Hematopoietic multipotent progenitor cell (in vitro differentiated cells): ENCODE data around the gene IMPDH1. TPM values are rescaled to one million over a fixed set of nuclear protein-coding genes. Genes with fewer than 3 reads are reported as not detected.
A peak's percentile ranks its signal among the peaks of the same experiment; 100 is the strongest.
"Not testable (repeated sequence)": the region's sequence is repeated elsewhere in the genome, so short reads cannot be mapped to it uniquely, and the experiment has no call there.

ENCODE experiments used
- DNase-seq, 3 donors: peaks; one replicate each; pipeline ENCODE4 v3.0.0-alpha.2; 2011 to 2015; ENCODE audit warnings: low read depth in 2 of 3, low spot score in 2 of 3
- total RNA-seq: library from RNA; depleted of rRNA; stranded (reverse); fragments of >200 nt; gene quantifications from one replicate; pipeline ENCODE4 v1.2.3, GENCODE V29; 2012

IMPDH1 gene
- total RNA-seq, result 57.9 TPM

DNA sequence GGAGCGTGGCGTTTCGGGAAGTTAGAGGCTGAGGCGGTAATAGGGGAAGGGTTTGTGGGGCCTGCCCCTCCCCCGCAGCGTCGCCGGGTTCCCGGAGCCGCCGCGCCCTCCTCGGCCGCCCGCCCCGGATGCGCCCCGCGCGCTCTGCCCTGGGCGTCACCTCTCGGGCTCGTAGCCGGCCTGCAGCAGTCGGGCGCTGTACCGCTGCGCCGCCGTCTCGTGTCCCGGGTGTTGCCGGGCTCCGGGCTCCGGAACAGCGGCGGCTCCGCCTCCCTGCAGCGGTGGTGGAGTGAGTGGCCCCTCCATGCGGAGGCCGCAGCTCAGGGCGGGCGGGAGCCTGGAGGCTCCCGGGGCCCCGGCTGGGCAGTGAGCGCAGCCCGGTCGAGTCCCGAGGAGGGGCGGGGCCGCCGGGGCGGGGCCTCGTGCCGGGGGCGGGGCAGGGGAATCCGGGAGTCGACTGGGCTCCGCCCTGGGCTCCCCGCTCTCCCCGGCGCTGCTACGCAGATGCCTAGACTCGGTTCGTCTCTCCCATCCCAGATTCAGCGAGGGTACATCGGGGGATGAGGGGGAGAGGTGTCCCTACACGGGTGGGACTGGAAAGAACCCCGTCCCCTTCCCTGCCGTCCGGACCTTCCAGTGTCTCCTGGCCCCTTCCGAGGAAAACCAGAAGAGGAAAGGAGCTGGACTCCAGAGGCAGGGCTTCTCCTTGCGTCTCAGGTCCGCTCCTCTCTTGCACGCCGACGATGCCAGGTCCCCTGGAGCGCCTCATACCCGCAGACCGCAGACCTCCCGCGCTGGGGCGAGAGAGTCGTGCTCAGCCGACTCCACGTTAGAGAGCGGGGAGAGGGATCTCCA lies at the start of gene IMPDH1:
Gene IMPDH1 (minus strand): TSS at position 387 of the 855 bp plus-strand sequence. CDS start 81 bp downstream, at position 306.
- DNase-seq, result peak; percentile 66 to 70 (median 66)

DNA sequence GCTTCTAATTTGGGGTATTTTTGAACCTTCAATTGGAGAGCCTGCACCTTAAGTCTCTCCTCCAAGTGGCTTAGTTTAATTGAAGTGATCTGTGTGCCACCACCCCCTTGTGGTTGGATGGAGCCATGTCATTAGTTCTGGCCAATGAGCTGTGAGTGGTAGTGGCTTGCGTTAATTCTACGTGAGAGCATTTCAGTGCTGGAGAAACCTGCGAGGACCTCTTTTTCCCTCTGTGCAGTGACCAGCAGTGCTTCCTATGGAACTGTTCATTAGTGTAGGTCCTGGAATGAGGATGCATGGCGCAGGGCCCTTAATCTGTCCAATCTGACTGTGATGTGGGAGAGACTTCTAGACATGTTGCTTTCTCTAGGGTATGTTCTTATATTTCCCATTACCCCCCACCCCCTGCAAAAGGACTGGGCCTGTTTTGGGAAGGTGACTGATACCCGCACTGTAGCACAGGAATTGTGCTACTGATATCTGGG lies 49.7 kb upstream of the IMPDH1 start:
- peak in 2 of 3 donors; percentile 73 to 86 for DNase-seq

DNA sequence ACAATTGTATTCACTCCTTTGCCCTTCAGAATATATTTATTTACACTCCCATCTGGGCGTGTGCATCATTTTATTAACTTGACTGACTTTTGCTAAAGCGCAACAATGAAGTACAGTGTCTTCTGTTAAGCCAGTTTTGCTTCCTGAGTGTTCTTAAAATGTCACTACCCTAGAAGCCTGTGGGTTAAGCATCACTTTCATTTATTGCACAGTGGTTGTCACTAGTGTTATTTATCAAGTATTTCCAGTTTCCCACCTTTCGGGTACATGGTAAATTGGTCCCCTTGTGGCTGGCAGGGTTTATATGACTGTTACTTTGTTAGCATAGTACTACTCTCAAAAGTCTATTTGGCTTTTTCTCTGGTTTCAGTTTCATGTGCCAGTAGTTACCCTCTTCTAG lies 49.2 kb upstream of the IMPDH1 start:
- no peak for DNase-seq

DNA sequence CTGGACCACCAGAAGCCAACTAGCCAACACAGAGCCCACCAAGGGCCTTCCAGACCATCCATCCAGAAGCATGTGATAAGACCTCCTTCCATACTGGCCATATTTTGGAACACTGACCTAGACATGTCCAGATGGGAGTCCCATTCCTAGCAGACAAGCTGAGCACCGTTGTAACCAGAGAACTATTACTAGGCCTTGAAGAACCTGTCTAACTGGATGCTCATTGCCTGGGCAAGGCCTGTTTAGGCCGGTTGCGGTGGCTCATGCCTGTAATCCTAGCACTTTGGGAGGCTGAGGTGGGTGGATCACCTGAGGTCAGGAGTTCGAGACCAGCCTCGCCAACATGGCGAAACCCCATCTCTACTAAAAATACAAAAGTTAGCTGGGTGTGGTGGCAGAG lies 47.6 kb upstream of the IMPDH1 start:
- DNase-seq, result not testable (repeated sequence)

DNA sequence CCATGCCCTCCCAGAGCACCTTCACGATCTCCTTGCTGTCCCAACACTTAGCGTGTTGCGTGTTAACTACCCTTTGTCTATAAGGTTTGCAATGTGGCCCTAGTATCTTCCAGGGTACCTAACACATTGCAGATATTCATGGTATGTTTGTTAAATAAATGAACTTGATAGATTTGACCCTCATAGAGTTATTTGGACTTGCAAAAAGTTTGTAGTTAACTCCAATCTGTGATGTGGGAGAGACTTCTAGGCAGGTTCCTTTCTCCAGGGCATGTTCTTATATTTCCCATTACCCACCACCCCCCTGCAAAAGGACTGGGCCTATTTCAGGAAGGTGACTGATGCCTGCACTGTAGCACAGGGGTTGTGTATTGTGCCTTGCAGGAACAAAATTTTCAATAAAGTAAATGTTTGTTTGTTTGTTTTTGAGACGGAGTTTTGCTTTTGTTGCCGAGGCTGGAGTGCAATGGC lies 46.5 kb upstream of the IMPDH1 start:
- DNase-seq, result no peak

DNA sequence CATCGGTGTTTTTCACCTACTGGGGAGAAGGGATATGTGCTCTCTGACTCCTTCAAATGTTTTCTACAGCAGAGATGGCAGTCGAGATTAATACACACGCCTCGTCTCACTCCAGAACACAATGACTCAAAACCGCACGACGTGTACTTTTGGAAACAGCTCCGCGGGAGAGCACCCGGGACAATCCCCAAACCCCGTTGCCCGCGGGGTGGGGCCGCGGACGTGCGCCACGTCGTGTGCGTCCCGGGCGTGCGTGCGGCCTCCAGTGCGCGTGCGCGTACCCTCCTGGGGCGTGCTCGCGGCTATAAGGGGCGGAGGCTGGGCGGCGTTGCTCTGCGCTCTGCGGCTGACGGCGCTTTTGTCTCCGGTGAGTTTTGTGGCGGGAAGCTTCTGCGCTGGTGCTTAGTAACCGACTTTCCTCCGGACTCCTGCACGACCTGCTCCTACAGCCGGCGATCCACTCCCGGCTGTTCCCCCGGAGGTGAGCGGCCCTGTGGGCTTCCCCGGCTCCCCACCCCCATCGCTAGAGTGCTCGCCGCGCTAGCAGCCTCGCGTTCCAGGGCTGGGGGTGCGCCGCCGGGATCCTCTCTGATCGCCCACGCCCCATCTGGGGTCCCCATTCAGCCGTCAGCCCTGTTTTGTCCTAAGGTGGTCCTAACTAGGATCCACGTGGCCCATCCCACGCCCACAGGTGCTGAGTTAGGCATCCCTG lies 45.9 kb upstream of the IMPDH1 start, which contains the start of gene HILPDA:
Gene HILPDA (plus strand): TSS at position 336 of the 712 bp plus-strand sequence. CDS start 1,391 bp downstream, outside the sequence.
- peak; percentile 88 to 92 (median 92) for DNase-seq

DNA sequence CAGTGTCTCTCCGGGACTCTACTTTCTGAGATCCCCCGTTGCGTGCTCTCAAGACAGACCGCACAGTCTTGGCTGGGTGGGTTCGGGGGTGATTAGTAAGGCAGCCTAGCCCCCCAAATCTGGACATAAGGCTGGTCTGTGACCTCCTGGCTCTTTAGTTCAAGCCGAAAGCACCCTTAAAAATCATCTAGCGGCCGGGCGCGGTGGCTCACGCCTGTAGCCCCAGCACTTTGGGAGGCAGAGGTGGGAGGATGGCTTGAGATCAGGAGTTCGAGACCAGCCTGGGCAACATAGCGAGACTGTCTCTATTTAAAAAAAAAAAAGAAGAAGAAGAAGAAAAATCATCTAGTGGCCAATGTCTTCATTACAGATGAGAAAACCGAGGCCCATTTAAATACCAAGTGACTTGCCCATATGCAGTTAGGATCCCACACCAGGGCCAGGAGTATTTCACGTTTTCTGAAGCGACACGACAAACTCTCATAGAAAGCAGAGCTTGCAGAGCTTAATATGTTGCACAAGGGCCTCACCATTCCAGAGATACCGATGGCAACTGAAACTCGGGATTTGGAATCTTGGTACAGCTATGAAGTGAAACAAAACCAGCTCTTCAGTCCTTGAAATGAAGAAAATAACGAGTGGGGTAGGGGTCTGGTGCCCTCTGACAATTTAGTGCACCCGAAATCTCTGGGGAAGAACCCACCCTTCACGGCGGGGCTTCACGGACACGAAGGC lies 45.2 kb upstream of the IMPDH1 start:
- peak in 1 of 3 donors; percentile 22 for DNase-seq

DNA sequence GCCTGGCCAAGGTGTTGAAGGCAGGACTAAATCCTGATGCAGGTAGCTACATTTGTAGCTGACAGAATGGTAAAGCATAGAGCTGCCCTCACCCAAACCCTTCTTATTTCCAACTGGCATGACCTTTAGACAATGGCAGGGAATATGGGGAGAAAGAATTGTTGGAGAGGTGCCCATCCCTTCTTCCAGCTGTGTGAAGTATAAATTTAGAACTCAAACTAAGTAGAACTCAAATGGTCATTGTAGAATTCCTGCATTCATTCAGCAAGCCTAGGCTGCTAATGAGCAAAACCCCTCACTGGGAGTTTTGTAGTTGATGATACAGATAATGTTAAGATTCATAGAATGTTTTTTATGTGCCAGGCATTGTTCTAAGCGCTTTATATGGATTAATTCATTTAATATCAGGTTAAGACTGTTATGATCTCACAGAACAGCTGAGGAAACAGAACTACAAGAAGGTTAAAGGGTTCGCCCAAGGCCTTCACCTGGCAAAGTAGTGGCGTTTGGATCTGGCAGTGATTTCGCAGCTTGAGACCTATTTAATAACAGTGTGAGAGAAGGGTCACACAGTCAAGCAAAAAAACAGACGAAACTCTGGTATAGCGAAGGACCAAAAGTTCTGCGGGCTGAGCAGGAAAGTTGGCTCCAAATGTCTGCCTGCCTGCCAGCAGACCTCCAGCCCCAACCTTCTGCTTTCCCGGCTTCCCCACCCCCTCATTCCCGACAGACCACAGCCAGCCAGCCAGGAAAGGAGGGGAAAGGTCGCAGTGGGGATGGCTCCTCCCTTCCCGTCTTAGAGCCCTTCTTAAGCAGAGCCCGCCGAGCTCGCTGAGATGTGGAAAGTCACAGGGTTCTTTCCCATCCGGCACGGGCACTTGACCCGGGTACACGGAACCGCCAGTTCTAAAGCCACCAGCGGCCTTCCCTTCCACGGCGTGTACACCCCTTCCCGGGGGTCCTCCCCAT lies 44.3 kb upstream of the IMPDH1 start:
- no peak for DNase-seq

DNA sequence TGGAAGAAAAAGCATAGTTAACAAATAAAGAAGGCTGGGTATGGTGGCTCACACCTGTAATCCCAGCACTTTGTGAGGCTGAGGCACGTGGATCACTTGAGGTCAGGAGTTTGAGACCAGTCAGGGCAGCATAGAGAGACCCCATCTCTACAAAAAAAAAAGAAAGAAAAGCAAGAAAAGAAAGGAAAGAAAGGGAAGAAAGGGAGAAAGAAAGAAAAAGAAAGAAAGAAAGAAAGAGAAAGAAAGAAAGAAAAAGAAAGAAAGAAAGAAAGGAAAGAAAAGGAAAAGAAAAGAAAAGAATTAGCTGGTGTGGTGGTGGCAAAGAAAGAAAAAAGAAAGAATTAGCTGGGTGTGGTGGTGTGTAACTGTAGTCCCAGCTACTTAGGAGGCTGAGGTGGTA lies 42.8 kb upstream of the IMPDH1 start:
- DNase-seq, result no peak

DNA sequence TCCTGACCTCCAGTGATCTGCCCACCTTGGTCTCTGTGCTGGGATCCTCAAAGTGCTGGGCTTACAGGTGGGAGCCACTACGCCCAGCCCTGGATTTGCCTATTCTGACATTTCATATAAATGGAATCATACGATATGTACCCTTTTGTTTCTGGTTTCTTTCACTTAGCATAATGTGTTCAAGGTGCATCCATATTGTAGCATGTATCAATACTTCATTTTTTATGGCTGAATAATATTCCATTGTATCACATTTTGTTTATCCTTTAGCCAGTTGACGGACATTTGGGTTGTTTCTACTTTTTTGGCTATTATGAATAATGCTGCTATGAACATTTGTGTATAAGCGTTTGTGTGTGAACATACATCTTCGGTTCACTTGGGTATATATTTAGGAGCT lies 41.1 kb upstream of the IMPDH1 start:
- no peak for DNase-seq

DNA sequence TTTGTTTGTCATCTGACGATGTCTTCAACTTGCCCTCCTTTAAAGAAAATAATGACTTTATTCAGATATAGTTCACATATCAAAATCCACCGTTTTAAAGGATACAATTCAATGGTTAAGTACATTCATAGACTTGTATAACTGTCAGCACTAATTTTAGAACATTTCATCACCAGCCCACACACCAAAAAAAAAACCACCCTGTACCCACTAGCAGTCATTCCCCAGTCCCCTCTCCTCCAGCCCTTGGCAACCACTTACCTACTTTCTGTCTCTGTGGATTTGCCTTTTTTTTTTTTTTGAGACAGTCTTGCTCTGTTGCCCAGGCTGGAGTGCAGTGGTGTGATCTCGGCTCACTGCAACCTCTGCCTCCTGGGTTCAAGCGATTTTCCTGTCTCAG lies 40.6 kb upstream of the IMPDH1 start:
- DNase-seq, result no peak

DNA sequence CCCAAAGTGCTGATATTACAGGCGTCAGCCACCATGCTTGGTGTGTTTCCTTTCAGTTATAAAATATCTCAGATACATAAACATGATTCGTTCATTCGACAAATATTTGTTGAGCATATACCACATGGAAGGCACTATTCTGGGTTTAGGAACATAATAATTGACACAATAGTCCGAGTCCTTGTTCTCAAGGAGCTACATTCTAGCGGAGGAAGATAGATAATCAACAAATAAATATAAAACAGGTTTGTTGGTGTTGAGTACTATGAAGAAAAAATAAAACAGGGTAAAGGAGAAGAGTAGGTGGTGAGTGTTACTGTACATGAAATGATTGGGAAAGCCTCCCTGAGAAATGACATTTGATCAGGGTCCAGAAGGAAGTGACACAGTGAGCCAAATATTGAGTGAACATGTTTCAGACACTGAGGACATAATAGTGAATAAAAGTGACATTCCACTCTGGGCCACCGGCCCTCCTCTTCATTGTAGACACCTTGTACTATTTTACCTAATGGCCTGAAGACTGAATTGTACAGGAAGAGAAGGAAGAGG lies 39.0 kb upstream of the IMPDH1 start:
- DNase-seq, result no peak

DNA sequence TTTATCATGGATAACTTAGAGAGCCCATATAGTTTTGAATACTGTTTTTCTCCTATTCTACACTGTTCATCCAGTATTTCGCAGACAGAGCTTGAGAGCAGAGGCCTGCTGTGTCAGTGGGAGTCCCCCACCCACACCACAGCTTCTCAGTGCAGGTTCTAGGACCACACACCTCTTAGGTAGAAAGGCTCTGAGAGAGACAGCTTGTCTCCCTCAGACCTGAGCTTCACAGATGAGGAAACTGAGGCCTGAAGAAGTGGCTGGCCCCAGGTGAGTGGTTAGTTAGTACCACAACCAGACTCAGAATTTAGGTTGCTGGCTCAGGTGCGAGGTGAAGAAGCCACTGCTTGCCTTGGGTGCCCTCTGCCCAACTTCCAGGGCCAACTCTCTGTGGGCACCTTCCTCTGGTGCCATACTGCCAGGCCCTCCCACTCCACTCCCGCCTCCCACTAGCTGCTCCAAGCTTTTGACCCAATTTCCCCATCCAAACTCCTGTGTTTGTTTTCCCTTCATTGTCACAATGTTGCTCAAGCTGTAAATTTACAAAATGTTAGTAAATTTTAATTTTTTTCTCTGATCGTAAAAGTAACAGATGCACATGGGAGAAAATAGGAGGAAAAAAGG lies 38.3 kb upstream of the IMPDH1 start:
- no peak for DNase-seq

DNA sequence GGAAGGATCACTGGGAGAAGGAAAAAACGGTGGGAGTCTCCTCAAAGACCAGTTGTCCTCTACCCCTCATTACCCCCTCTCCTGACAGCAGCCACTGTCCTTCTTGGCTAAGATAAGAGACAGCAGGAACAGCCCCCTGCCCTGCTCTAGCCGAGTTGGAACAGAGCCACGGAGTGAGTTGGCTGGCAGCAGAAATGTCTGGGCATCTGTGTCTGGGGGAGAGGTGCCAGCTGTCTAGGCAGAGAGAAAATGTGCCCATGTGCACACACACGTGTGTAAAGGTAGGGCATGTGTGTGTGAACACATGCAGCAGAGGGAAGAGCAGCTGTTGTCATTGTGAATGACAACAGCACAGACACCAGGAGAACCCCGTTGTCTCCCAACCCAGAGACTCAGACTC lies 36.5 kb upstream of the IMPDH1 start:
- no peak for DNase-seq

DNA sequence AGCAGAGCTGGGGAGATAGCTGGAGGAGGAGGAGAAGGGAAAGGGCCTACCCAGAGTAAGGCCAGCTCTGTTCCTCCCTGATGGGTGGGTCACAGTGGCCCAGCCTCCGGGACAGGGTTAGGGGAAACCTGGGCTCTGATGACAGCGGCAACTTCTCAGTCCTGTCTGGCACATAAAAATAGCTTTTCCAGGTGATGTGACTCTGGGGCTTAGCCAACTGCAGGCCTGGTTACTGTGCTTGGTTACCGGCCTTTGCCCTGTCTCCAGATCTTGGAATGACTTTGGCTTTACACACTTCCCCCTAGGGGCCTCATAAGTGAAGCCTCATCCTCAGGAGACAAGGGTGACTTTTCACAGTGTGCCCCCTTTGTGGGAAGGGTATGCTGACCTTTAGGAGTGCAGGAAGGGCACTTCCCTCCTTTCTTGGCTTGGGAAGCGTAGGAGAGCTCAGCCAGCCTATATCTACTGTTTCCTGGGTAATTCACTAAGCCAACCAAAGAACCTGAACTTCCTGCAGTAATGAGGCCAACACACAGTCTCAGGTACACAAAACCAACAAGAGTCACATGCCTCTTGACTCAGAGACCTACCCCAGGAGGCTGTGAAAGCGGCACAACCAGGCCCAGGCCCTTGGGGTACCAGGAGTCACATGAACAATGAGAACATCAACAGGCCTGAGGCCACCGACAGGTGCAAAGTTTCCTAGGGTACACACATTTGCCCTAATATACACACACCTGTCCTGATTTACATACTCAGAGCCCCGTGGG lies 34.2 kb upstream of the IMPDH1 start:
- DNase-seq, result no peak

DNA sequence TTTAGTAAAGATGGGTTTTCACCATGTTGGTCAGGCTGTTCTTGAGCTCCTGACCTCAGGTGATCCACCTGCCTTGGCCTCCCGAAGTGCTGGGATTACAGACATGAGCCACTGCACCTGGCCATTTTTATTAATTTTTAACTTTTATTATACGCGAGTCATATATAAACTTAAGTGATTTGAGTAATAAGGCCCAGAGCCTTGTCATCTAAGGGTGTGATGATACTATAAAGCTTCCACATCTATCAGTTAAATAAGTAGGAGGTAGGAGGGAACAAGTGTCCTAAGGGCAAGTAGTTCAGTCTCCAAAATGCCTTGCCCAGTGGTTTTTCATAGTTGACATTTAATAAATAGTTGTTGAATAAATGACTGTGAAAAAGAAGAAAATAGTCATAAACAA lies 32.6 kb upstream of the IMPDH1 start:
- DNase-seq, result no peak

DNA sequence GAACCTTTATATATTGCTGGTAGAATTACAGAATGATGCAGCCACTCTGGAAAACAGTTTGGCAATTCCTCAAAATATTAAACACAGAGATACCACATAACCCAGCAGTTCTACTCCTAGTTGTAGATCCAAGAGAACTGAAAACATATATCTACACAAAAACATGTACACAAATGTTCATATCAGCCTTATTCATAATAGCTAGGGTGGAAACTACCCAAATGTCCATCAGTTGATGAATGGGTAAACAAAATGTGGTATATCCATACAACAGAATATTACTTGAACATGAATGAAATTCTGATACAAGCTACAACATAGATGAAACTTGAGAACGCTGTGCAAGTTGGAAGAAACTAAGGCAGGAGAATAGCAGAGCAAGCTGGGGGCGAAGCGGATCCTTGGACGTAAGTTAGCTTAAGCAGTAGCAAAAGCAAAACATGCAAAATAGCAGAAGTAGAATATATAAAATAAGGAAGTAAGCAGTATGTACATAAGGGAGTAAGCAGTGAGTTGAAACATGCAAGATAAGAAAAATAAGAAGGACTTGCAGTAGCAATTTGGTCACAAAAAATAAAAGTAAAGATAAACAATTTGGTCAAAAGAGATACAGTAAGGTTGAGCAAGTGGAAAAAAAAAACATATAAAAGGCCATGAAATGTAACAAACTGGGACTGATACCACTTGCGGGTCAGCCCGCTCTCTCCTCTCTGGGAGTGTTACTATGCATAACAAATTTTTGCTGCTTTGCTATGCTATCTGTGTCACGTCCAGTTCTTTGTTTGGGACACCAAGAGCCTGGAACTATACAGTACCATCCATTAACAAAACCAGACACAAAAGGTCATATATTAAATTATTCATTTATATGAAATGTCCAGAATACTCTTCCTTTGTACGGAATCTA lies 27.9 kb upstream of the IMPDH1 start:
- DNase-seq, result peak in 1 of 3 donors; percentile 29
